ENCODE results near the gene WDR64. TPM values are rescaled to one million over a fixed set of nuclear protein-coding genes. Genes with fewer than 3 reads are reported as not detected.
A peak's percentile ranks its signal among the peaks of the same experiment; 100 is the strongest.
"Not testable (repeated sequence)": the region's sequence is repeated elsewhere in the genome, so short reads cannot be mapped to it uniquely, and the experiment has no call there.

The WDR64 gene
- total RNA-seq, 1 experiment from 2014 or later: not detected

DNA sequence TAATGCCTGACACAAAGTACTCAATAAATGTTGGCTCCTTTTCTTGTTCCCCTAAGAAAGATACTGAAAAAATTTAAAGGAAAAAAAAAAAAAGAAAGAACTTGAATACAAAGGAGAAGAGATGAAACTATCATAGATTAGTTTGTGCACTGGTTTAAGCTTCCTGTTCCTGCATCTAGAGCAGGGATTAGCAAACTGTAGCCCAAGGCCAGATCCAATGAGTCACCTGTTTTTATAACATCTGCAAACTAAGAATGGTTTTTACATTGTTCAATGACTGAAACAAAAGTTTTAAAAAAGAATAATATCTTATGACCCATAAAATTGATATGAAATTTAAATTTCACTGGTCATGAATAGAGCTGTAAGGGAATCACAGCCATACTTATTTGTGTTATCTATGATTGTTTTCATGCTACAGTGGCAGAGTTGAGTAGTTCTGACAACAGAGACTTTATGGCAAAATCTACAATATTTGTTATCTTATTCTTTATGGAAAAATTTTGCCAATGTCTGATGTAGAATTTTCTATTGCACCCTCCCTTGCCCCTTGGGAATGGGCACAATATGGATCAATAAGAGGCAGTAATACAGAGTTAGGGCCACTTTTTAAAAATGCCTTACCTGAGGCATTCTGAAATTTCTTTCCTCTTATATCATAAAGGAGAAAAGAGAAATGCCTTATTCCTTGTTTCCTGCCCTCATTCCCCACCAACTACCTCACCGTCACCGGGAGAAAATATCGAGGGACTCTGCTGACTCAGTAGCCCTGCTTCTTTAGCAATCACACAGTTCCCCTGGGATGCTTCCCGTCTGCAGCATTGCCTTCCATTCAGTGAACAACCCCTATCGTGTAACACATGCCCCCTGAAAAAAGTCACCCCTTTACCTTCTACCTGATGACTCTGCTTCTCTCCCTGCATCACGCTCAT, 50.6 kb downstream of the WDR64 start:
- H3K27ac ChIP-seq: peak overlapping the region; percentile 20; the same call in 1 of the 2 replicates
- CTCF ChIA-PET: interaction anchor here (0.6 kb wide), 1 partner anchor 77 kb away, joined by 3 read pairs; no protein-coding TSS in a partner anchor

DNA sequence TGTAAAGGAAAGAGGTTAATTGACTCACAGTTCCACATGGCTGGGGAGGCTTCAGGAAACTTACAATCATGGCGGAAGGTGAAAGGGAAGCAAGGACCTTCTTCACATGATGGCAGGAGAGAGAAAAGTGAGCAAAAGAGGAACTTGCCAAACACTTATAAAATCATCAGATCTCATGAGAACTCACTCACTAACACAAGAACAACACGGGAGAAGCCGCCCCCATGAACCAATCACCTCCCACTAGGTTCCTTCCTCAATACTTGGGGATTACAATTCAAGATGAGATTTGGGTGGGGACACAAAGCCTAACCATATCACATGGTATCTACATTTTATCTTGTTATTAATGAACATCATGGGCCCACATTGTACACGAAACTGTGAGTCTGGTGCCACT, 51.7 kb downstream of the WDR64 start:
- H3K9me3 ChIP-seq (ENCODE audit: insufficient read depth, low read depth): peaks cover 14% of the 10 kb centered on the region
- intact Hi-C loops (cut with micrococcal nuclease; ENCODE audit: unreplicated experiment): loop anchor here (10.0 kb wide), 2 partner anchors 291 to 919 kb away; partner anchors contain the start of gene MAP1LC3C
- H3K79me2 ChIP-seq (ENCODE audit: low read depth); H3K27ac ChIP-seq; BruUV-seq (replicated peaks); H3K9me2 ChIP-seq (ENCODE audit: insufficient read depth); CTCF ChIA-PET; H3K4me3 ChIP-seq; H2AFZ ChIP-seq; DNase-seq; H4K20me1 ChIP-seq (ENCODE audit: insufficient read depth); H3K4me2 ChIP-seq; H3K36me3 ChIP-seq (ENCODE audit: low read depth); POLR2A ChIA-PET (ENCODE audit: unreplicated experiment); H3K27me3 ChIP-seq (ENCODE audit: insufficient read depth, low read depth): not testable (repeated sequence)
- peaks cover 60% of the 10 kb centered on the region for H3K4me1 ChIP-seq (replicated peaks; ENCODE audit: insufficient read depth)
- H3F3A ChIP-seq (ENCODE audit: insufficient read depth, low read depth): peaks cover 48% of the 10 kb centered on the region

More for the DNA sequence above, 50.6 kb downstream of the WDR64 start:
- no peaks in the 10 kb centered on the region; the same call in 1 of the 2 replicates for H3K36me3 ChIP-seq (ENCODE audit: low read depth)
- H3K9me3 ChIP-seq (ENCODE audit: insufficient read depth, low read depth): peaks cover 14% of the 10 kb centered on the region
- H3K27me3 ChIP-seq (ENCODE audit: insufficient read depth, low read depth): no peaks in the 10 kb centered on the region
- POLR2A ChIA-PET (ENCODE audit: unreplicated experiment): no interaction called here
- no TSS peak for BruUV-seq (replicated peaks)
- intact Hi-C loops (cut with micrococcal nuclease; ENCODE audit: unreplicated experiment): loop anchor here (10.0 kb wide), 2 partner anchors 292 to 918 kb away; partner anchors contain the start of gene MAP1LC3C
- H3F3A ChIP-seq (ENCODE audit: insufficient read depth, low read depth): peaks cover 40% of the 10 kb centered on the region
- H3K79me2 ChIP-seq (ENCODE audit: low read depth): no peaks in the 10 kb centered on the region
- peaks cover 50% of the 10 kb centered on the region for H3K4me1 ChIP-seq (replicated peaks; ENCODE audit: insufficient read depth)
- H2AFZ ChIP-seq: no peak overlapping the region
- H3K9me2 ChIP-seq (ENCODE audit: insufficient read depth): no peaks in the 10 kb centered on the region
- TF ChIP-seq EZH2 (IDR thresholded peaks at IDR 0.05; ENCODE audit: low read depth): no peak
- TF ChIP-seq, protein P1, sequence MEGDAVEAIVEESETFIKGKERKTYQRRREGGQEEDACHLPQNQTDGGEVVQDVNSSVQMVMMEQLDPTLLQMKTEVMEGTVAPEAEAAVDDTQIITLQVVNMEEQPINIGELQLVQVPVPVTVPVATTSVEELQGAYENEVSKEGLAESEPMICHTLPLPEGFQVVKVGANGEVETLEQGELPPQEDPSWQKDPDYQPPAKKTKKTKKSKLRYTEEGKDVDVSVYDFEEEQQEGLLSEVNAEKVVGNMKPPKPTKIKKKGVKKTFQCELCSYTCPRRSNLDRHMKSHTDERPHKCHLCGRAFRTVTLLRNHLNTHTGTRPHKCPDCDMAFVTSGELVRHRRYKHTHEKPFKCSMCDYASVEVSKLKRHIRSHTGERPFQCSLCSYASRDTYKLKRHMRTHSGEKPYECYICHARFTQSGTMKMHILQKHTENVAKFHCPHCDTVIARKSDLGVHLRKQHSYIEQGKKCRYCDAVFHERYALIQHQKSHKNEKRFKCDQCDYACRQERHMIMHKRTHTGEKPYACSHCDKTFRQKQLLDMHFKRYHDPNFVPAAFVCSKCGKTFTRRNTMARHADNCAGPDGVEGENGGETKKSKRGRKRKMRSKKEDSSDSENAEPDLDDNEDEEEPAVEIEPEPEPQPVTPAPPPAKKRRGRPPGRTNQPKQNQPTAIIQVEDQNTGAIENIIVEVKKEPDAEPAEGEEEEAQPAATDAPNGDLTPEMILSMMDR (conservative IDR thresholded peaks at IDR 0.05): no peak
- H3K4me3 ChIP-seq: no peak overlapping the region
- no peaks in the 10 kb centered on the region for H4K20me1 ChIP-seq (ENCODE audit: insufficient read depth)
- DNase-seq: peak; percentile 24 to 77
- peak overlapping the region; percentile 47 for H3K4me2 ChIP-seq

DNA sequence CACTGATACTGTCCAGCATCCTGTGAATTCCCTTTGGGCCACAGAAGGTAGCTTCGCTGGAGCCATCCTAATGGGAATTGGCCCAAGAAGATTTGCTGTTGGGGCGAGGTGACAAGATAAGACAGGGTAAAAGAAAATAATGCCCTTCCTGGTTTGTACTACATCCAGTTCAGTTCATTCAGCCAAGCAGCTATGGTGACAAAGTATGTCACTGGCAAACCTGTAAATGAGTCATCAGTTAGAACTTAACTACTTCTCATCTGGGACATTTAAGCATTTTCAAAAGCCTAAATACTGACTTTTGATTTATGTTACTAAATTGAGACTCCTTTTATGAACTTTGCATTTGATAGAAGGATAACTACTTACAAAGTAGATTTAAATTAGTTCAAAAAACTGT, 54.2 kb downstream of the WDR64 start:
- H3K9me2 ChIP-seq (ENCODE audit: insufficient read depth): no peaks in the 10 kb centered on the region
- H2AFZ ChIP-seq: peak overlapping the region; percentile 56; the same call in 1 of the 2 replicates
- DNase-seq: peak; percentile 26 to 80
- peak overlapping the region; percentile 77 for H3K27ac ChIP-seq
- ChIA-PET POLR2A (ENCODE audit: unreplicated experiment) (interaction anchor here (0.6 to 0.7 kb wide), 3 partner anchors 66 to 96 kb away, joined by 3 to 13 read pairs (median 7); no protein-coding TSS in a partner anchor), CTCF (no interaction called here)
- TF ChIP-seq, protein P1 (conservative IDR thresholded peaks at IDR 0.05): no peak
- no peak for TF ChIP-seq EZH2 (IDR thresholded peaks at IDR 0.05; ENCODE audit: low read depth)
- no peaks in the 10 kb centered on the region for H3K27me3 ChIP-seq (ENCODE audit: insufficient read depth, low read depth)
- H4K20me1 ChIP-seq (ENCODE audit: insufficient read depth): no peaks in the 10 kb centered on the region
- H3K36me3 ChIP-seq (ENCODE audit: low read depth): no peaks in the 10 kb centered on the region; the same call in 1 of the 2 replicates
- H3K9me3 ChIP-seq (ENCODE audit: insufficient read depth, low read depth): peaks cover 14% of the 10 kb centered on the region
- no TSS peak for BruUV-seq (replicated peaks)
- peak overlapping the region; percentile 26; the same call in 1 of the 2 replicates for H3K4me3 ChIP-seq
- H3K4me2 ChIP-seq: peak overlapping the region; percentile 76
- peaks cover 48% of the 10 kb centered on the region for H3F3A ChIP-seq (ENCODE audit: insufficient read depth, low read depth)
- intact Hi-C loops (cut with micrococcal nuclease; ENCODE audit: unreplicated experiment): loop anchor here (5.0 to 10.0 kb wide), 3 partner anchors 174 to 921 kb away; partner anchors contain the start of genes KMO and MAP1LC3C
- no peaks in the 10 kb centered on the region for H3K79me2 ChIP-seq (ENCODE audit: low read depth)
- peaks cover 65% of the 10 kb centered on the region for H3K4me1 ChIP-seq (replicated peaks; ENCODE audit: insufficient read depth)
